NCI-H345 treated with DMSO at 0.1 percent for 48 hours (cell line): ENCODE data around the gene APMAP.

Experiments
- DNase-seq: peaks from one replicate; lab custom pipeline; 2025; ENCODE audit not compliant: unreplicated experiment; lab: John Stamatoyannopoulos, UW

APMAP gene

GRCh38 chr20:24990810-24991252 lies 1.7 kb downstream of the APMAP start:
- no peak for DNase-seq

DNA sequence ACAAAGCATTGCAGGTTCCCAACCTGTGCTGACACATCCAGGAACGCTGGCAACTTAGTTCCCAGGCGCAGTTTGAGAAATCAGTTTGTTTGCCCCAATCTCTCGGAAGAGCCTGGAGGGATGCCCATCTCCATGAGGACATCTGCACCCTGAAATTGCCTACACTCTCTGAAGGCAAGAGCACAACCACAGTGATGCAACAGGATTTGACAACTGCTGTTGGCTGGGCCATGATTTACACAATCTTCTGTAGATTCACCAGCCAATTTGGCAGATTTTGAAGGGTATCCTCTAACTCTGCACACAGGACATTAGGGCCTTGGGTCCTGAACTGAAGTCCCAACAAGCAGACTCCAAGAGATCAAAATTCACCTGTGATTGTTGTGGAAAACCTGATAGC lies 3.4 kb downstream of the APMAP start:
- no peak for DNase-seq

- DNase-seq, result no peak
Measured at GRCh38 chr20:24987873-24988835, 4.4 kb downstream of the APMAP start.

GRCh38 chr20:24987244-24987643 lies 5.3 kb downstream of the APMAP start:
- no peak for DNase-seq

GRCh38 chr20:24986436-24987015 lies 6.0 kb downstream of the APMAP start:
- DNase-seq, result peak; percentile 23

GRCh38 chr20:24985802-24986201 lies 6.7 kb downstream of the APMAP start:
- DNase-seq, result no peak

DNA sequence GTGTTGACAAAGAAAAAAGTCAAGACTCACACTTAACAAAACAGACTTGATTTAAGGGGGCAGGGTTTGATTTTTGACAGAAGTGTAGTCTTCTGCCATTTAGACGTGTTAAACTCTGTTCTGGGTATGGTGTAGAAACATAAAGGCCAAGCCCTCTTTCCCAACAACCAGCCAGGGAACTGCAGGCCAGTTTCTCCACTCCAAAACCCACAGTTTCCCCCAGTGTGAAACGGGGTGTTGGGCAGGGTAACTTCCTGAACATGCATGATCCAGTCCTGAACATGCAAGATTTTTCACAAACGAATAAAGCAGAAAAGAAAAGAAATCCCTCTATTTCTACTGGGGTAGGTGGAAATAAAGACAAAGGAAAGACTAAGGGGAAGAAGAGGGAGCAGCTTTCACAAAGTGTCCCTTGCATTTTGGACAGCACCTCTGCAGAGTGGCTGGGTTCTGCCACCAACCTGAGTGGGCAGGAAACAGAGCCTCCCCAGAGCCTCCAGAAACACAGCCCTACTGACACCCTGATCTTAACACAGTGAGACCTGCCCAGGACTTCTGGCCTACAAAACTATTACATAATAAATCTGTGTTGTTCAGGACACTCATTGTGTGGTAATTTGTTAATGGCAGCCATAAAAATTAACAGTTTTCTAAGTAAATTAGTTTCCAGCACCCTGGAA lies 7.5 kb downstream of the APMAP start:
- no peak for DNase-seq

GRCh38 chr20:24983896-24984295 lies 8.7 kb downstream of the APMAP start:
- DNase-seq, result no peak

DNA sequence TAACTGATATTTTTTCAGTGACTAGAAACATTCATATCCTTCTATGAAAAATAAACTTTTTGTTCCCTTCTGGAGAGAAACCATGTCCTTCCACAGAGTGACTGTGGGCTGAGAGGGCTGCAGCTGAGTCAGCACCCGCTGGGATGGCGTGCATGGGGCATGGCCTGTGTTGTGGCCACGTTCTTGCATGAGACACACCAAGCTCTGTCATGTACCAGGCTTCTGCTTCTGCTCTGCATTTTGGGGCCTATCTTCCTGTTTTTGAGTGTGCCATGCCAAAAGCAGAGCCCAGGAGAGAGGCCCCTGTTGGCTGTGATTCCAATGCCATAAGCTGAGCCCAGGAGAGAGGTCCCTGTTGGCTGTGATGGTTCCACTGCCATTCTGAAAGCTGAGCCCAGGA lies 10.8 kb downstream of the APMAP start:
- DNase-seq, result no peak

DNA sequence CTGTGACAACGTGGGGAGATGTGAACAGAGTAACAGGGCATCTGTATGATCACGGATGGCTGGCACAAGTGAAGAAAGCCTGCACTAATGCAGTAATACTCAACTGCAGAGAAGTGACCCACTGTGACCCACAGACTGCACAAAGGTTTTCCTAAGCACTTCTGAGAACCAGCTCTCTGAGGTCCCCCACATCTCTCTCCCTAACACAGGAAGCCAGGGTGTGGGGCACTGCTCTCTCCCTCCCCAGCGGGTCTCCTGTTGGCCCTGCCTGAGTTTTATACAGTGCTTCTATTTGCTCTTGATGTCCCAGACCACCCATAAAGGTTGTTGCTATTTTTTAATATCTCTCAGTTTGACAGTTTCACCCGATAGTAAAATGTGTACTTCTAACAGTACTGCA lies 11.3 kb downstream of the APMAP start:
- DNase-seq, result no peak

DNA sequence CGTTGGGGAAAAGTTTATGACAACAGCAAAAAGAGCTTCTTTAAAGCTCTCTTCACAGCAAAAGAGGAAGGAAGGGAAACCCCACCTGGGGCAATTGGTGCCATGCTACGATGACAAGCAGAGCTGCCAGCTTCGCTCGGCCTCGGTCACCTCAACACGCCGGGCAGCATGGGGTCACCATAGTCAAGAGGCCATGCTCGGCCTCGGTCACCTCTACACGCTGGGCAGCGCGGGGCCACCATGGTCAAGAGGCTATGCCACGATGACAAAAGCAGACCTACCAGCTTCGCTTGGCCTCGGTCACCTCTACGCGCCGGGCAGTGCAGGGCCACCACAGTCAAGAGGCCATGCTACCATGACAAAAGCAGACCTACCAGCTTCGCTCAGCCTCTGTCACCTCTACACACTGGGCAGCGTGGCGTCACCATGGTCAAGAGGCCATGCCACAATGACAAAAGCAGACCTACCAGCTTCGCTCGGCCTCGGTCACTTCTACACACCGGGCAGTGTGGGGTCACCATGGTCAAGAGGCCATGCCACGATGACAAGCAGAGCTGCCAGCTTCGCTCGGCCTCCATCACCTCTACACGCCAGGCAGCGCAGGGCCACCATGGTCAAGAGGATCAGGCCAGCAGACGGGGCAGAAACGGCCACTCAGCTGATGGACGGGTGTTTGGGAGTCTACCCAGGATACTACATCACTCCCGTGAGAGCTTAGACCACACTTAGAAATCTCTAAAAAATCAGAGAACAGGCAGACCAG lies 12.1 kb downstream of the APMAP start:
- DNase-seq, result no peak

DNA sequence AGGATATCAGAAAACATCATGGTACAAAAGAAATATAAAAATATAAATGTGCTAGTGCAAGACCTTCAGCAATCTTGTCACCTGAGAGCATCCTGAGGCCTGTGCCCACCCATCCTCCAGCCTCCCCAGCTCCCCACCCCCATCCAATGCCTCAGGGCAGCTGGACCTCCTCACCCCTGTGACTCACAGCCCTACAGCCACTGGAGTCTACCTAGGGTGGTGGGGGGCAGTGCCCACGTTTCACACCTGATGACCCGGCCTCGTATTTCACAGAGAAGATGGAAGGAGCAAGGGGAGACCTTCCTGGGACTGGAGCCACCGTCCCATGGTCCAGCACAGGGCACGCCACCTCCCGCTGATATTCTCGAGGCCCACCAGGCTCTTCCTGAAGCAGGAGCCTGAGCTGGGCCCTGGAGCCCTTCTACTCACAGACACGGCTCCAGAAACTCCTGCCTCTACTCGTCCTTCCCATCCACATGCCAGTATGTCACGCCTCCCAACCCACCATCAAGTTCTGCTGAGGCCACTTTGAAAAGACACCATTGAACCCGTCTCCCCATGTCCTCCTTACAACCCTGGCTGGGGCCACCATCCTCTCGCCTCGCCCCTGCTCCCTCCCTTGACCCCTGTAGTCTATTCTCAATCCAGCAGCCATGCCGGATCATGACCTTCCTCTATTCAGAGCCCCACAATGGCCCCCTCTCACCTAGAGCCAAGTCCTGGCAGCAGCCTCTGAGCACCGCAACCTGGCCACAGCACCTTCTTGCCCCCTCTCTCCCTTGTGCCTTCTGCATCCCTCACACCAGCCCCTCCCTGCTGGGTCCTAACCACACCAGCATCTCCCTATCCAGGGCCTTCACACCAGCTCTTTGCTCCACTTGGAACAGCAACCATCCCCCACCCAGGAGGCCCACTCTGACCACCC lies 13.3 kb downstream of the APMAP start:
- DNase-seq, result no peak

- DNase-seq, result no peak
Measured at GRCh38 chr20:24978513-24978912, 14.0 kb downstream of the APMAP start.

DNA sequence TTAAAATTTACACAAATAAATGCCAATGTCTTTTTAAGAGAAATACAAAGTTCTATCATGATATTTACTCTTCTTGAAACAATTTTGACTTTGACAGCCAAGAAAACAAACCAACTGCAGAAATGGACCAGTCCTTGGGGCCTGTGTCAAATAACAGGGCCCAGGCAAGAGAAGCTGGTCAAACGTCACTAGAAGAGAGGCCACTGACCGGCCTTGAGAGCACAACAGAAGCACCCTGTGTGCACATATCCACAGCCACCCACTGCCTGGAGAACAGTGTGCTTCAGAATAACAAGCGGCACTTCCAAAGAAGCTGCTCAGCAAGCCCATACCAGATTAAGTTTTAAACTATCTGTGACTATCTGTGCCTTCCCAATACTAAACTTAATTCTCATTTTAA lies 14.8 kb downstream of the APMAP start:
- no peak for DNase-seq

DNA sequence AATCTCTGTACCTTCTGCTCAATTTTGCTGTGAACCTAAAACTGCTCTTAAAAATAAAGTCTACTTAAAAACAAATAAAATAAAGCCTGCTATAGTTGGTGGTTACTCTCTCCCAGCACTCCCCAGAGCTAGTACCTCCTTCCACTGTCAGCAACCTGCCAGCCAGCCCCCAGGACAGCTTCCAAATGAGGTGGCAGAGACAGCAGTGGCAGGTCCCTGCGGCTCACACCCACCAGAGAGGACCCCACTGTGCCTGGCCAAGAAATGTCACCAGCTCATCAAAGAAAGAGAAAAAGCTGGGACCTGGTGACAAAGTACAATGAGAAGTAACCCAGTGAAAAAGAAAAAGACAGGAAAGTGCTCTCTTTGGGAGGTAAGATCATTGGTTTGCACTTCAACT lies 15.2 kb downstream of the APMAP start:
- DNase-seq, result no peak

DNA sequence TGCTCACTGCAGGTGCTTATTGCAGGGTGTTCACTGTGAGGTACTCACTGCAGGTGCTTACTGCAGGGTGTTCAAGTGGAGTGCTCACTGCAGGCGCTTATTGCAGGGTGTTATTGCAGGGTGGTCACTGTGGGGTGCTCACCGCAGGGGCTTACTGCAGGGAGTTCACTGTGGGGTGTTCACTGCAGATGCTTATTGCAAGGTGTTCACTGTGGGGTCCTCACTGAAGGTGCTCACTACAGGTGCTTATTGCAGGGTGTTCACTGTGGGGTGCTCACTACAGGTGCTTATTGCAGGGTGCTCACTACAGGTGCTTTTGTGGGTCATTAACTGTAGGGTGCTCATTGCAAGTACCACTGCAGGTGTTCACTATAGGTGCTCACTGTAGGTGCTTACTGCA lies 20.2 kb downstream of the APMAP start:
- DNase-seq, result no peak

GRCh38 chr20:24971376-24972101 lies 21.0 kb downstream of the APMAP start:
- no peak for DNase-seq

DNA sequence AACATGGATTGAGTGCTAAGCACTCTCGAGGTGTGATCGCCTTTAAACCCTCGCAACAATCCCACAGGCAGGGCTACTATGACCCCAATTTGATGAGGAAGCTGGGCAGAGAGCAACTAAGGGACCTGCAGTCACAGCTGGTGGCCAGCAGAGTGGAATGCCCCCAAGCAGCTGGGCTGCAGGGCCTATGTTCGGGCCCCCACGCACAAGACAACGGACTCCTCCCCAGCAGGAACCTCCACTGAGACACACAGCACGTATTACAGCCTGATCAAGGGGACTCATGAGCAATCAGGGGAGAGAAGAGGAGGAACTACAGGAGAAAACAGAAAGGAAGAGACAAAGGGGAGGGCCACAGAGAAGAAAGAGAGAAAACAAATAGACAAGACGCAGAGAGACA lies 21.8 kb downstream of the APMAP start:
- DNase-seq, result no peak

DNA sequence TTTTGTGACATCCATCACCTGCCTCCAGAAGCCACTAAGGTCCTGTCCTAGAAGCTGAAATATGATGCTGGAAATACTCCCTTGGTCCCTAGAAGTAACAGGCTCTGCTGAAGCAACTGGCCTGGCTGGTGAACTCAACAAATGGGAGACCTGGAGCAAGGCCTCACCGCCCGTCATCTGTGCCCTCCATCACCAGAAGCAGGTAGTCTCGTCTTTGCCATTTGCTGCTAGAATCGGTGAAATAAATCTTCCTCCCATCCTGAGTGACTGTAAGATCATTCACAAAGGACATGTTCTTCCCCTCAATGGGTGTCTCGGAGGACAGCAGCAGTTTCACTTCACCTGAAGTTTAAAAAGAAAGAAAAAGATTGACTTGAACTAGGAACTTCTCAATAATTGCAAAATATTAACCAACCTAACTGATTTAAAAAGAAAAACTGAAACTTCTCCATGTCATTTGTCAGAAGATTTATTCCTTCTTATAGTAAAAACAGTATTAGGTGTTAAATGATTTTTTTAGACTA lies 22.5 kb downstream of the APMAP start:
- no peak for DNase-seq
